ENCODE data around the gene OLFM2.

GRCh38 chr19:9968820-9969687, 32.7 kb upstream of the OLFM2 start:
- TF ChIP-seq CTCF (conservative IDR thresholded peaks at IDR 0.05; ENCODE audit: low read length): no peak
- no peak for TF ChIP-seq EZH2phosphoT487 (IDR thresholded peaks at IDR 0.05; ENCODE audit: borderline replicate concordance)

Data from Loucy (cell line).